NCI-H2029 (cell line): ENCODE results near the gene MYH8.

Experiments used
- DNase-seq: peaks from one replicate; lab custom pipeline; 2025; lab: John Stamatoyannopoulos, UW

MYH8 gene

GRCh38 chr17:10380631-10381408, 40.9 kb downstream of the MYH8 start:
- DNase-seq = no peak

- no peak for DNase-seq
Measured at GRCh38 chr17:10372906-10373305, 48.8 kb downstream of the MYH8 start, which contains the start of gene MYH13. TSS of gene MYH13 (minus strand) at chr17:10373006. CDS start at chr17:10364530, 8,476 bp downstream.

- no peak for DNase-seq
Measured at GRCh38 chr17:10370016-10370608, 51.6 kb downstream of the MYH8 start.

GRCh38 chr17:10369239-10369638, 52.5 kb downstream of the MYH8 start:
- no peak for DNase-seq

- no peak for DNase-seq
Measured at GRCh38 chr17:10368561-10368960, 53.2 kb downstream of the MYH8 start.

- DNase-seq = no peak
Measured at GRCh38 chr17:10360578-10360977, 61.2 kb downstream of the MYH8 start.

GRCh38 chr17:10357768-10358167, 64.0 kb downstream of the MYH8 start:
- DNase-seq = no peak

- no peak for DNase-seq
Measured at GRCh38 chr17:10354651-10355050, 67.1 kb downstream of the MYH8 start.

- DNase-seq = no peak
Measured at GRCh38 chr17:10352893-10353292, 68.9 kb downstream of the MYH8 start.

- DNase-seq = no peak
Measured at GRCh38 chr17:10349403-10349802, 72.3 kb downstream of the MYH8 start.

- DNase-seq = no peak
Measured at GRCh38 chr17:10344816-10345215, 76.9 kb downstream of the MYH8 start.
